ENCODE data around the gene FCHSD1. TPM values are rescaled to one million over a fixed set of nuclear protein-coding genes. Genes with fewer than 3 reads are reported as not detected.

Gene FCHSD1
- total RNA-seq, 1 donor from 2014 or later = 38.5 TPM

DNA sequence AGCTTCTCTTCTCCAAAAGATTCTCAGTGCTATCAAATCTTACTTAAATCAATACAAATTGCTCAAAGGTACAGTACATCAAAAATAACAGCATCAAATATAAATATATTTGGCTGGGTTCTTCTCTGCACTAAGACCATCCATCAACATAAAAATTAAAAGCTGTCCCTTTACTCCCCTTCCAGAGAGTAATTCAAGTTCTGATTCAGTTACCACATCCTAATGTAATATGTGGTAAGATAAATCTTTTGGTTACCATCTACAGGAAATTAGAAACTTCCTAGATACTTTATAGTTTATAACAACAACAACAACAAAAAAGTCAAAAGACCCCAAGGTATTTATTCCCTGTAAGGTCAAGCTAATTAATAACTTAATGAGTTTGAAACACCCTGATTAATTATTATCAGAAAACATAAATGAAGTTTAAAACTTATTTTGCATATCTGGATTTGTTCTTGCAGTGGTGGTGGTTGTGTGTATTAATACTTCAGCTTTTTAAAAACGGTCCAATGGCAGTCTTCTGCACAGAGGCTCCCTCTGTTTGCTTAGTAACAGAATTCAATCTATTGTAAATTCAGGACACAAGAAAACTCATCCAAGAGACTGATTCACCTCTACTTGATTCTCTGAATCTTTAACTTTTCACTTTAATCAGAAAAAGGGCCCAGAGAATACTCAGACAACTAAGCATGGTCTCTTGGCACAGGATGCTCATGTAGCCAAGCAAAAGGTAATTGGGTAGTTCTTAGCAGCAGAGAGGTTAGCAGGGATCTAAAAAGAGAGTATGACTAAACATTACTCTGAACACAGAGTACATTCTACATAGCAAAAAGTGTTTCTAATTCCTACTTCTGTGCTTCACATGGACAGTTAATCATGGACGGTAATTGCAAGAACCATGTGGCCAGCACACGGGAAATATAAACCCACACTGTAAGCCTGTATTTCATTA, 52.5 kb downstream of the FCHSD1 start:
- H3K36me3 ChIP-seq (ENCODE audit: control insufficient read depth, insufficient read depth, low read length) = no peaks in the 10 kb centered on the region
- DNase-seq (ENCODE audit: low read depth) = no peak
- no peaks in the 10 kb centered on the region for H3K27me3 ChIP-seq (ENCODE audit: control insufficient read depth, insufficient read depth, low read length)
- no peak overlapping the region for H3K4me3 ChIP-seq (ENCODE audit: low read depth, low read length)
- TF ChIP-seq, protein P1, sequence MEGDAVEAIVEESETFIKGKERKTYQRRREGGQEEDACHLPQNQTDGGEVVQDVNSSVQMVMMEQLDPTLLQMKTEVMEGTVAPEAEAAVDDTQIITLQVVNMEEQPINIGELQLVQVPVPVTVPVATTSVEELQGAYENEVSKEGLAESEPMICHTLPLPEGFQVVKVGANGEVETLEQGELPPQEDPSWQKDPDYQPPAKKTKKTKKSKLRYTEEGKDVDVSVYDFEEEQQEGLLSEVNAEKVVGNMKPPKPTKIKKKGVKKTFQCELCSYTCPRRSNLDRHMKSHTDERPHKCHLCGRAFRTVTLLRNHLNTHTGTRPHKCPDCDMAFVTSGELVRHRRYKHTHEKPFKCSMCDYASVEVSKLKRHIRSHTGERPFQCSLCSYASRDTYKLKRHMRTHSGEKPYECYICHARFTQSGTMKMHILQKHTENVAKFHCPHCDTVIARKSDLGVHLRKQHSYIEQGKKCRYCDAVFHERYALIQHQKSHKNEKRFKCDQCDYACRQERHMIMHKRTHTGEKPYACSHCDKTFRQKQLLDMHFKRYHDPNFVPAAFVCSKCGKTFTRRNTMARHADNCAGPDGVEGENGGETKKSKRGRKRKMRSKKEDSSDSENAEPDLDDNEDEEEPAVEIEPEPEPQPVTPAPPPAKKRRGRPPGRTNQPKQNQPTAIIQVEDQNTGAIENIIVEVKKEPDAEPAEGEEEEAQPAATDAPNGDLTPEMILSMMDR (IDR thresholded peaks at IDR 0.05; ENCODE audit: insufficient read depth, low read length, poor library complexity, severe bottlenecking) = no peak

DNA sequence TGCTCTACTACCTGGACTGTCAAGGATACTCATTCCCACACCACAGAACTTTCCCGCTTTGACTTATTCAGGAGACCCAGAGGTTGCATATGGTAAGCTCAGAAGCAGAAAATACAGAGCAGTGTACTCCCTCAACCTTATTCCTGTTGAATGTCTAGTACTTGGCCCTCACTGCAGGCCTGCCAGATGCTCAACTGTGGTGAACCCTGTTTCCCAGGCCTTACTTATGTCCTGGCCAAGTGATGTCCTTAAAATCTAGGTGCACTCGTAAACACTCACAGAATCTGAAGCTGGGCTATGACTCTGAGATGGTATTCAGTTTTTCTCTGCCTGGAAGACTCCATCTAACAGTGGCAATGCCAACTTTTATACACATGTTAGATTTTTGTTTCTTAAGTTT, 53.4 kb downstream of the FCHSD1 start:
- no peaks in the 10 kb centered on the region for H3K36me3 ChIP-seq (ENCODE audit: control insufficient read depth, insufficient read depth, low read length)
- no peak for DNase-seq (ENCODE audit: low read depth)
- H3K4me3 ChIP-seq (ENCODE audit: low read depth, low read length) = no peak overlapping the region
- no peaks in the 10 kb centered on the region for H3K27me3 ChIP-seq (ENCODE audit: control insufficient read depth, insufficient read depth, low read length)
- TF ChIP-seq, protein P1 (IDR thresholded peaks at IDR 0.05; ENCODE audit: insufficient read depth, low read length, poor library complexity, severe bottlenecking) = no peak

DNA sequence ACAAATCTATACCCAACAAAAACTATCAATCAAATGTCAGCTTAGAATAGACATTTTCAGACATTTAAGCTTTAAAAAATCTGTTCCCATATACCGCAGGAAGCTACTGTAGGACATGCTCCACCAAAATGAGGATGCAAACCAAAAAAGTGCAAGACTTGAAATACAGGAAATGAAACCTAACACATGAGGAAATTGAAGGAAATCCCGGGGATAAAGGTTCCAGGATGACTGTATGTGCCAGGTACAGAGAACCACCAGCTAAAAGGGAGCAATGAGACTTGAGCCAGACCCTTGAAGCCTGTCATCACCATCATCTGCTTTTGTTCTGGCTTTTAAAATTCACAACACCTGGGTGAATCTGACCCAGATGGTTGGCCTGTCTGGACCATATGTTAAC, 53.8 kb downstream of the FCHSD1 start:
- no peaks in the 10 kb centered on the region for H3K36me3 ChIP-seq (ENCODE audit: control insufficient read depth, insufficient read depth, low read length)
- H3K4me3 ChIP-seq (ENCODE audit: low read depth, low read length) = no peak overlapping the region
- TF ChIP-seq, protein P1 (IDR thresholded peaks at IDR 0.05; ENCODE audit: insufficient read depth, low read length, poor library complexity, severe bottlenecking) = no peak
- H3K27me3 ChIP-seq (ENCODE audit: control insufficient read depth, insufficient read depth, low read length) = no peaks in the 10 kb centered on the region
- no peak for DNase-seq (ENCODE audit: low read depth)

DNA sequence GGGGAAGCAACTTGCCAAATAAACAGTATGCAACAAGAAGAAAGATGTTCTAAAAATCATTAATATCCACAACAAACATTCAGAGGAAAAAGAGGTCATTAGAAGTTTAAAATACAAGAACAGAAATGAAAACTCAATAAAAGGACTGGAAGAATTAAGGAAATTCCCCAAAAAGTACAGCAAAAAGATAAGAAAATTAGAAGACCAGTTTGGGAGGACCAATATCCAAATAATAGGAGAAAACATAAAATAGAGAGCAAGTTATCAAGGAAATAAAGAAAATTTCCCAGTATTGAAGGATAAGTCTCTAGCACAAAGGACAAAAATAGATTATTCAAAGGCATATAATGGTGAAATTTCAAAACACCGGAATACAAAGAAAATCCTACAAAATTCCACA, 54.4 kb downstream of the FCHSD1 start:
- no peak overlapping the region for H3K4me3 ChIP-seq (ENCODE audit: low read depth, low read length)
- TF ChIP-seq, protein P1 (IDR thresholded peaks at IDR 0.05; ENCODE audit: insufficient read depth, low read length, poor library complexity, severe bottlenecking) = no peak
- DNase-seq (ENCODE audit: low read depth) = no peak

DNA sequence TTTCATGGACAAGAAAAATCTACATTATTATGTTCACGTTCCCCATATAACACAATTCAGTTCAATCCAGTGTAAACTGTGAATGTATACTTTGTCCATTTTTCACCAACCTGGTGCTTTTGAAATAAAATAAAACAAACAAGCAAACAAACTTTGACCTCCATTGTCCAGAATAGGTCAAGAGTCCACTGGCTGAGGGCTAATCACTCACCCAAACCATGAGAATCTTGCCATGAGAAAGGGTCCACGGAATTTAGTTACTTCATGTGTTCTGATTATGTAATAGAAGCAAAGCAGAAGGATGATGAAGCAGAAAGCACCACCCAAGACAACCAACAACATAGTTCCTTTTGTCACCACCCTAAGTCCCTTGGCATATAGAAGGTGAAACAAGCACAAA, 61.1 kb downstream of the FCHSD1 start:
- DNase-seq (ENCODE audit: low read depth) = no peak
- TF ChIP-seq, protein P1 (IDR thresholded peaks at IDR 0.05; ENCODE audit: insufficient read depth, low read length, poor library complexity, severe bottlenecking) = no peak
- no peaks in the 10 kb centered on the region for H3K36me3 ChIP-seq (ENCODE audit: control insufficient read depth, insufficient read depth, low read length)
- H3K4me3 ChIP-seq (ENCODE audit: low read depth, low read length) = no peak overlapping the region
- no peaks in the 10 kb centered on the region for H3K27me3 ChIP-seq (ENCODE audit: control insufficient read depth, insufficient read depth, low read length)

More for the DNA sequence above, 54.4 kb downstream of the FCHSD1 start:
- no peaks in the 10 kb centered on the region for H3K27me3 ChIP-seq (ENCODE audit: control insufficient read depth, insufficient read depth, low read length)
- H3K36me3 ChIP-seq (ENCODE audit: control insufficient read depth, insufficient read depth, low read length) = no peaks in the 10 kb centered on the region

Other genes starting within 250 kb of the FCHSD1 start
- 3.6 and 5.2 TPM in 2 replicates for gene PCDHGA9, start 248.6 kb downstream of the FCHSD1 start, total RNA-seq
- gene PCDHGB6, start 243.4 kb downstream of the FCHSD1 start, total RNA-seq = 3.4 and 3.6 TPM in 2 replicates
- gene PCDHGA10, start 238.4 kb downstream of the FCHSD1 start, total RNA-seq = 5.5 and 6.0 TPM in 2 replicates
- 14.0 and 14.1 TPM in 2 replicates for gene PCDHGB7, start 233.7 kb downstream of the FCHSD1 start, total RNA-seq
- gene PCDHGA11, start 230.4 kb downstream of the FCHSD1 start, total RNA-seq = 6.7 and 7.4 TPM in 2 replicates
- gene PCDHGA12, start 220.9 kb downstream of the FCHSD1 start, total RNA-seq = 2.1 and 3.6 TPM in 2 replicates
- gene PCDHGC3, start 175.5 kb downstream of the FCHSD1 start, total RNA-seq = 41.9 and 47.3 TPM in 2 replicates
- gene PCDHGC4, start 166.4 kb downstream of the FCHSD1 start, total RNA-seq = 0.62 and 1.1 TPM in 2 replicates
- 0.54 and 0.89 TPM in 2 replicates for gene PCDHGC5, start 162.3 kb downstream of the FCHSD1 start, total RNA-seq
- gene DIAPH1, start 32.4 kb downstream of the FCHSD1 start, total RNA-seq = 99.7 and 103 TPM in 2 replicates
- 39.7 and 54.2 TPM in 2 replicates for gene HDAC3, start 14.6 kb downstream of the FCHSD1 start, total RNA-seq
- gene RELL2, start 14.4 kb downstream of the FCHSD1 start, total RNA-seq = 7.8 and 12.6 TPM in 2 replicates
- 9.2 and 10.8 TPM in 2 replicates for gene ARAP3, start 30.8 kb upstream of the FCHSD1 start, total RNA-seq
- gene PCDH1, start 227.0 kb upstream of the FCHSD1 start, total RNA-seq = 42.4 and 45.5 TPM in 2 replicates